IMR-90 (cell line): ENCODE results near the gene FAS.

Experiments used
- BHLHE40 ChIP-seq: fragments of 150-350 bp; IDR thresholded peaks from 2 replicates; pipeline ENCODE4 v1.6.1; 2016; ENCODE audit warnings: mild to moderate bottlenecking, low read depth, low read length
- CTCF ChIP-seq: conservative IDR thresholded peaks from 2 replicates; pipeline ENCODE4 v1.5.1; 2012; ENCODE audit warnings: mild to moderate bottlenecking, low read depth, low read length, improper control_type of control experiment
- ELK1 ChIP-seq: fragments of 150-350 bp; IDR thresholded peaks from 2 replicates; pipeline ENCODE4 v1.6.1; 2016; ENCODE audit warnings: low read depth, mild to moderate bottlenecking, low read length, moderate library complexity, borderline replicate concordance
- FOS ChIP-seq: fragments of 150-350 bp; IDR thresholded peaks from 2 replicates; pipeline ENCODE4 v1.6.1; 2016; ENCODE audit warnings: low read depth, low read length
- MAFK ChIP-seq: IDR thresholded peaks from 2 replicates; pipeline ENCODE4 v1.6.1; 2012; ENCODE audit warnings: low read depth, low read length, improper control_type of control experiment
- POLR2A ChIP-seq: IDR thresholded peaks from 2 replicates; pipeline ENCODE4 v1.6.1; 2012; ENCODE audit warnings: mild to moderate bottlenecking, low read depth, low read length
- RAD21 ChIP-seq: IDR thresholded peaks from 2 replicates; pipeline ENCODE4 v1.6.1; 2012; ENCODE audit warnings: low read length, improper control_type of control experiment
- RCOR1 ChIP-seq: IDR thresholded peaks from 2 replicates; pipeline ENCODE4 v1.6.1; 2012; ENCODE audit warnings: mild to moderate bottlenecking, low read length, improper control_type of control experiment; ENCODE audit not compliant: insufficient replicate concordance
- SMC3 ChIP-seq: fragments of 150-350 bp; IDR thresholded peaks from 2 replicates; pipeline ENCODE4 v1.6.1; 2016; ENCODE audit warnings: low read depth, mild to moderate bottlenecking, antibody characterized with exemption, low read length, moderate library complexity
- USF2 ChIP-seq: fragments of 150-350 bp; IDR thresholded peaks from 2 replicates; pipeline ENCODE4 v1.6.1; 2017; ENCODE audit warnings: mild to moderate bottlenecking, antibody characterized with exemption, low read length, low read depth

- TF ChIP-seq MAFK: no peak
- no peak for TF ChIP-seq BHLHE40
- TF ChIP-seq ELK1: no peak
- TF ChIP-seq CTCF: no peak
- no peak for TF ChIP-seq POLR2A
- TF ChIP-seq FOS: no peak
- TF ChIP-seq SMC3: no peak
- no peak for TF ChIP-seq RCOR1
- TF ChIP-seq USF2: no peak
- TF ChIP-seq RAD21: no peak
These were observed 11.0 kb upstream of the FAS start for GRCh38 chr10:88979603-88980002.
